Measurements from ENCODE around the gene ABCC10.

ABCC10 gene

GRCh38 chr6:43499028-43499815 lies 71.9 kb downstream of the ABCC10 start:
- no peak for DNase-seq

Measured in amniotic stem cell (primary cell).